HG02623 (cell line): ENCODE results near the gene CDK5RAP3.
"Not testable (repeated sequence)": the region's sequence is repeated elsewhere in the genome, so short reads cannot be mapped to it uniquely, and the experiment has no call there.

Source experiments
- ATAC-seq: cut with Tn5 transposase; IDR thresholded peaks from one replicate; pipeline ENCODE4 v1.9.1; 2021; ENCODE audit warnings: moderate library complexity; ENCODE audit not compliant: unreplicated experiment

CDK5RAP3 gene, protein sequence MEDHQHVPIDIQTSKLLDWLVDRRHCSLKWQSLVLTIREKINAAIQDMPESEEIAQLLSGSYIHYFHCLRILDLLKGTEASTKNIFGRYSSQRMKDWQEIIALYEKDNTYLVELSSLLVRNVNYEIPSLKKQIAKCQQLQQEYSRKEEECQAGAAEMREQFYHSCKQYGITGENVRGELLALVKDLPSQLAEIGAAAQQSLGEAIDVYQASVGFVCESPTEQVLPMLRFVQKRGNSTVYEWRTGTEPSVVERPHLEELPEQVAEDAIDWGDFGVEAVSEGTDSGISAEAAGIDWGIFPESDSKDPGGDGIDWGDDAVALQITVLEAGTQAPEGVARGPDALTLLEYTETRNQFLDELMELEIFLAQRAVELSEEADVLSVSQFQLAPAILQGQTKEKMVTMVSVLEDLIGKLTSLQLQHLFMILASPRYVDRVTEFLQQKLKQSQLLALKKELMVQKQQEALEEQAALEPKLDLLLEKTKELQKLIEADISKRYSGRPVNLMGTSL

DNA sequence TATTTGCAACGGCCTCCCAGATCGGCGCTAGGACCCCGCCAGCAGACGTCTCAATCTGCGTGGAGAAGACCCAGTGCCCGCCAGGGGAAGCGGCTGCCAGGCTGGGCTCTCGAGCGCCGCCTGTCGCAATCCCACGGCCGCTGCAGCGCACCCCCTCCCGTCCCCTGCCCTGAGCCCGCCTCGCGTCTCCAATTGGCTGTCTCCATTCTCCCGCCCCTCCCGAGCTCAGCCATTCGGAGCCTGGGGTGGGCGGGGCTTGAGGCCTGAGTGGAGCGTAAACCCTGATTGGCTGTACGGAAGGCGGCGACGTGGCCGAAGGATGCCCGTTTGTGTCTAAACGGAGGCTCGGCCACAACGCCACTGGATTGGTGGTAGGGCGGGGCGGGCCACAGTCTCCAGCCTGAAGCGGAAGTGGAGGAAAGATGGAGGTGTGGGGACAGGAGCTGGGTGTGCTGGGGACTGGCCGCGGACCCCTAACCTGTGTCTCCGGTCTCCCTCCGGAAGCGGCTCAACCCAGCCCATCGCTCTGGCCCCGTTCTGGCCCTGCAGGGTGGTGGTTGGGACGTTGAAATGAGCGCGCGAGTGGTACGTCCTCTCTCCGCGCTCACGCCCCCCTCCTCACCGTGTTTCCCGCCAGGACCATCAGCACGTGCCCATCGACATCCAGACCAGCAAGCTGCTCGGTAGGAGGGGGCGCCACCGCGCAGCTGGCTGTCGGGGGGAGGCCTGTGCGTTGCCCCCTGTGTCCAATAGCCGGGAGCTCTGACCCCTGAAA is at the start of gene CDK5RAP3:
Gene CDK5RAP3, plus strand, starts transcription at position 389 of the 775 bp plus-strand sequence. Its CDS starts 34 bp downstream, at position 423.
- ATAC-seq: peak; percentile 95

DNA sequence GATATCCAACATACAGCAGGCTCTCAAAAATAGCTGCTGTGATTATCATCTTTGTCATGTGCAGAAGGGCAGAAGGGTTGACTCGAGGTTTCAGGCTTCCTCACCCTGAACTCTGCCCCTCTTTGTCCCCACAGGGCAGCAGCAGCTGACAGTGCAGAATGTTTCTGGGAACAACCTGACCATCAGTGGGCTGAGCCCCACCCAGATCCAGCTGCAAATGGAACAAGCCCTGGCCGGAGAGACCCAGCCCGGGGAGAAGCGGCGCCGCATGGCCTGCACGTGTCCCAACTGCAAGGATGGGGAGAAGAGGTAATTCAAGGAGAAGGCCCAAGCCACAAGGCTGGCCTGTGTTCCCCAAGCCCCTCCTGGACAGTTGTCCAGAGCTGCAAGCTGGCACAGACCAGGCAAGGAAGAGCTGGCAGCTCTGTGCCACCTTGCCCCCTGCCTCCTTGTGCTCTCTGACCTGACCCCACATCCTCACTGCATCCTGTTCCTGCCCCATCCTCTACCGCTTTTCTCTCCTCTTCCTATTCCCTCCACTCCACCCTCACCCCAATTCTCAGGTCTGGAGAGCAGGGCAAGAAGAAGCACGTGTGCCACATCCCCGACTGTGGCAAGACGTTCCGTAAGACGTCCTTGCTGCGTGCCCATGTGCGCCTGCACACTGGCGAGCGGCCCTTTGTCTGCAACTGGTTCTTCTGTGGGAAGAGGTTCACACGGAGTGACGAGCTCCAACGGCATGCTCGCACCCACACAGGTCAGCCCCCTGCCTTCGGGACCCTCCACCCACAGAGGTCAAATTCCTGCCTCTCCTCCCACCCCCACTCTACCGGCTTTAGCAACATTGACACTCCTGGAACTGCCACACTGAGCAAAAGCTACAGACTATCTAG is 45.9 kb upstream of the CDK5RAP3 start:
- ATAC-seq: no peak

DNA sequence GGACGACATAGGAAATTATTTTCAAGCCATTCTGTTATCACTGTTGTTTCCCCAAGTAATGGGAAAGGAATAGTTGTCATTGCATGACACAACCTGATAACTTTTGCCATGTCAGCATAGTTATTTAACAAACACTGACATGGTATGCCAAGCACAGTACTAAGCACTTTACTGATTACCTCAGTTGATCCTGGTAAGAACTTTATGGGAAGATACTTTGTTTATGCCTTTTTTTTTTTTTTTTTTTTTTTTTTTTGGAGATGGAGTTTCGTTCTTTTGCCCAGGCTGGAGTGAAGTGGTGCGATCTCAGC is 45.3 kb upstream of the CDK5RAP3 start:
- ATAC-seq: no peak

DNA sequence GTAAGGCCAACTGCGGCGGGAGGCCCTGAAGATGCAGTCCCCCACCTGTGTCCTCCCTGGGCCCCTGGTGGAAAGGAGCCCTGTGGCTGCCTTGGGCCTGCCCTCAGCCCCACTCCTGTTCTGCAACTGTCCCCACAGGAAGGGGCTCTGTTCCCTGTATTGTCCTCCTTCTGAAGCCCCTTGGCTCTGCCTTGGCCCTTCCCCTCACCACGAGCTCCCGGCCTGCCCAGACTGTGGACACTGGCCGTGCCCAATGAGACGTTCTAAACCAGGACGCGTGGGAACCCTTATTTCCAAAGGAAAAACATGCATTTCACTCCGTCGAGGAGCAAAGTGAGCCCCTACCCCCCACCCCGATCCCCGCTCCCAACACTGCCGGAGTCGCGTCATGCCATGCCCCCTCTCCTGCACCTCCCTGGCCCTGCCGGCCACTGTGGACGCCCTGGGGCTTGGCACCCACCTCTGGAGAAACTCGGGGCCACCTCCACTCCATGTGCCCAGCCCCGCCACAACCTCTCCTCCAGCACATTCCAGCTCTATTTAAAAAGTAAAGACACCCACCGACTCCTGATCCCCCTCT is 43.0 kb upstream of the CDK5RAP3 start:
- no peak for ATAC-seq

DNA sequence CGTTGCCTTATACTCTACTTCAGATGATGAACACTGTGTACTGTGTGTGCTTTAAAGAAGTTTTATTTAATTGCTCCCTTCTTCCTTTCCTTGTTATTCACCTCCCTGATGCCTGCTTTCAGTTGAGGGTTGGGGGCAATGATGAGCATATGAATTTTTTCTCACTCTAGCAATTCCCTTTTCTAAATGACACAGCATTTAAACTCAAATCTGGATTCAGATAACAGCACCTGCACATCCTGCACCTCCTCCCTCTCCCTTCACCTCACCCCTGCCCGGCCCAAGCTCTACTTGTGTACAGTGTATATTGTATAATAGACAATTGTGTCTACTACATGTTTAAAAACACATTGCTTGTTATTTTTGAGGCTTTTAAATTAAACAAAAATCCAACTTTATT is 42.5 kb upstream of the CDK5RAP3 start:
- ATAC-seq: no peak

DNA sequence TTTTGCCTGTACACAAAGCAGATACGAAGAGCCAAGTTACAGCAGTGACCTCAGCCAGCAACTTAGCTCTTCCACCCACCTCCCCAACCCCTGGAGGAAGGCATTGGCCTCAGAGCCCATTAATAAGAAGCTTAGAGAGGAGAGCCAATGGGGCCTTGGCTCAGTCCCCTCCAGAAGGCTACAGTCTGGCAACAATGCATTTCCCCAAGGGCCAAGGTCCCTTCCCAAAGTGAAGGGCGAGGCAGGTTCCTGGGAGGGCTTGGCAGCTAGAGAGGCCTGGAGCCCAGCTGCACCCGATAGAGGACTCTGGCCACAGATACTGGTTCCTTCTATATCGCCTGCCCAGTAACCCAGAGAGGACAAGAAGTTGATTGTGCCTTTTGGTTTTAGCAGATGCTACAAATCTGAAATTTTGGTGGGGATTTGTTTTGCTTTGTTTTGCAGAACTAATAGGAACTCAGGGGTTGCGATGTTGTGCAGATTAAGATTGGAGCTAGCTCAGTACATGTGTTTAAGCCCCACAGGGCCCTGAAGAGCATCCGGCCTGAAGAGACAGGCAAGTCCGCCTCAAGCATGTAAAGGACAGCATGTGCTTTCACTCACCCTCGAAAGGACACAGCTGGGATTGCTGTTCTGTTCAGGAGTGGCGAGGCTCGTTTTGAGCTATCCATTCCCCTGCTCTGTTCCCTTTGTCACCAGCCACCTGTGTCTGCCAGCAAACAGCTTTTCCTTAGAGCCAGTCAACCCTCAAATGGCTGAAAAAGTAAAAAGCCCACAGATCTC is 41.5 kb upstream of the CDK5RAP3 start:
- ATAC-seq: no peak

DNA sequence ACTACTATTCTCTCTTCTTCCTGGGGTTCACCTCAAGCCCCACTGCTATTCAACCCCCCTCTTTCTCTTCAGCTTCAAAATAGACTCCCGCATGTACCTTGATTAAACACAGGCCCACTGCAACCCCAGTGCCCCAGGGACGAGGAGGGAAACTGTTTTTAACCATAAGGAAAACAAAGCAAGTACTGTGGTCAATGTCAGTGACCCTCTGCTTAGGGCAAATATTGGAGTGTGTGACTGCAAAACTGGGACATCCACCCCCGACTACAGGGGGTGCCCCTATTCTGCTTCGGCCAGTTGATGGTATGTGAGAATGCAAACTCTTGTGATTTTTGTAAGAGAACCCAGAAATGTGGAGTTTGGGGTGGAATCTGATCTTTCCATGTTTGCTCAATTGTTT is 39.1 kb upstream of the CDK5RAP3 start:
- no peak for ATAC-seq

DNA sequence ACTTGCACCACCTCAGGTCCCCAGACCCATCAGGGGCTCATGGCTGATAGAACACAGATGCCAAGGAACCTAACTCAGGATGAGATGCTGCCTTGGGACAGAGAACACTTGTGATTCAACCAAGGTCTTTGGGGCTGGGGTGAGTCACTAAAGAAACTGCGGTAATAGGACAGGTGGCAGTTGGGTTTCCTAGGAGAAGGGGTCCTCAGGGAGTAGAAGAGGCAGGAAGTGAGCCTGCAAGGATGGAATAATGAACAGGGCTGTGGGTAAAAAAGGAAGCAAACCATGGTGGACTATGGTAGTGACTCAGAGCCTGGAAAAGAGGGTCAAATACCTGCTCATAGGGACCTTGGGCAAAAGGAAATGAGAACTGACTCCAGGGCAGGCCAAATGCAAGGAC is 36.1 kb upstream of the CDK5RAP3 start:
- no peak for ATAC-seq

DNA sequence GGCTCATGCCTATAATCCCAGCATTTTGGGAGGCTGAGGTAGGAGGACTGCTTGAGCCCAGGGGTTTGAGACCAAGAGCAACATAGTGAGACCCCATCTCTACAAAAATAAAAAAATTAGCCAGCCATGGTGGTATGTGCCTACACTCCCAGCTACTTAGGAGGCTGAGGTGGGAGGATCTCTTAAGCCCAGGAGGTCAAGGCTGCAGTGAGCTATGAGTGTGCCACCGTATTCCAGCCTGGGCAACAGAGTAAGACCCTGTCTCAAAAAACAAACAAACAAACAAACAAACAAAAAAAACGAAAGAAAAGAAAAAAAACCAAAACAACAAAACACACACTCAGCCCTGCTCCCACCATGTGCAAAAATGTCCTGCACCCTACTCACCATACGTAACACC is 35.4 kb upstream of the CDK5RAP3 start:
- not testable (repeated sequence) for ATAC-seq

DNA sequence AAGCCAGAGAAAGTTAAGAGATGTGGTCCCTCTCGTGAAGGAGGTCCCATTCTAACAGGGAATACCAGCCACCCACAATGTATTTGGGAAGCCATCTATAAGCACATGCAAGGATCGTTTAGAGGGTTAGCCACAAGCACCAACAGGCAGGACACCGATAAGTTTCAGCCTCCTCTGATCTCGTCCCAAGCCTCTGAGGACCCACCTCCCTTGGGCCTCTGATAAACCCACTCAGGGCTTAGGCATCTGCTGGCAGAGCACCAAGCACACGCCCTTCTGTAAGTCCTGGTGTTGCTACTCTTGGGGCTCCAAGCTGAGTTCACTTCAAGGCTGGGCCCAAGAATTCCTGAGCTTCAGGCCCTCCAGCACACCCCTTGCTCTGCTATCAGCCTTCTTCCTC is 35.0 kb upstream of the CDK5RAP3 start:
- ATAC-seq: no peak

DNA sequence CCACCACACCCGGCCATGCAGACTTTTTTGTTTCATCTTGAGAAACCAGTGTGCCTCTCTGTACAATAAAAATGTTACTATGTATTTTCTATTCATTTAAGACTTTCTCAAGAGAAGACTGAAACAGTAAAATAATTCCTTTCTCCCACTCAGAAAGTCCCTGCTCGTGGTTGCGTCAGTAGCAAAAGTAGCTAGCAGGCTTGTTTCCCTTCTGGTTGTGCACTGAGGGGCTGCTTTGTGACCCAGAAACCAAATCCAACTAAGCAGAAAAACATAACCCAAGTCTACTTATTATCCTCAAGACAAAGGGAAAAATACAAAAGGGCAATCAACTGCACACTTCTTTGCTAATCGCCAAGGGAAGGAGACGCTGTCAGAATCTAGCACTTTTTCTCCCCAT is 33.0 kb upstream of the CDK5RAP3 start:
- no peak for ATAC-seq

DNA sequence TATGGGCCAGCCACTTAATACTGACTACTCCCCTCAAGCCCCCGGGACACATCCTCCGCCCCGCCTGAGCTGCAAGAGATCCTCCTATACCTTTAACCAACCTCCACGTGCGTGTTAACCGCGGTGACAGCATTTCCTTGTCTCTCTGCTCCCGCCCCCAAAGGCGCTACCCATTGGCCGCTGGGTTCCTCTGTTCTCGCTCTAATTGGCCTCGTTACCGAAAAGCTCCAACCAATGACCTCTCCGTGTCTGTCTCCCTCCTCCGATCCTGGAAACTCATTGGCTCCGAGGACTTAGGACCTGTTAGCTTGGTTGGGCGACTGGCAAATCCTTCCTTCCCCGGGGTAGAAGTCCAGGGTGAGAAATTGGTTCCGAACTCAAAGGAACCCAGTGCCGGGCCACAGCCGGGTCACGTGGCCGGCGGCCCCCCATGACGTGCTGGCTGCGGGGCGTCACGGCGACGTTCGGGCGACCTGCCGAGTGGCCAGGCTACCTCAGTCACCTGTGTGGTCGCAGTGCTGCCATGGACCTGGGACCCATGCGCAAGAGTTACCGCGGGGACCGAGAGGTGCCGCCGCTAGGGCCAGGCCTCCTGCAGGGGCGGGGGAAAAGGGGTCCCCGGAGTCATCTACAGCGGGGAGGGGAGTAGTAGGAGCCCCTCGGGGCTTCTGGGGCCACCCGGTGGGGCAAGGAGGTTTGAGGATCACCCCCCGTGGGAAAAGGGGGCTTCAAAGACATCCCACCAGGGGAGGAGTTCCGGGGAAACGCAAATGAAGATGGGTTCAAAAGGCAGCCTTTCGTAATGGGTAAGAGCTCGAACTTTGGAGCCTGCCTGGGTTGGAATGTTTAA is 29.4 kb upstream of the CDK5RAP3 start, which contains the start of gene PNPO:
Gene PNPO, plus strand, starts transcription at position 326 of the 850 bp plus-strand sequence. Its CDS starts 105 bp downstream, at position 431.
- peak; percentile 95 for ATAC-seq

DNA sequence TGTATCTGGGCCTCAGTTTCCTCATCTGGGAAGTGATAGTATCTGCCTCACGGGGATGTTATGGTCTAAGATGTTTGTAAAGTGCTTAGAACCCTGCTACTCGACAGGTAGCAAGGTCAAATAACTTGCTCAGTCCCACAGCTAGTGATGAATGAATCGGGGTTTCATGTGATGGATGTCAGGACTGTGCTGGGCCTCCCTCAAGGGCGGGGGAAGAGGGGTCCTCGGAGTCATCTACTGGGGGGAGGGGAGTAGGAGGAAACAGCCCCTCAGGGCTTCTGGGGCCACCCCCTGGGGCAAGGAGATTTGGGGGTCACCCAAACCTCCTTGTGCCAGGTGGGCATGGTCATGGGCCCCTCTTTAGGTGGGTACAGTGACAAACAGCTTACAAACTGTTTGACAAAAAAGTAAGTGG is 28.8 kb upstream of the CDK5RAP3 start:
- ATAC-seq: no peak

DNA sequence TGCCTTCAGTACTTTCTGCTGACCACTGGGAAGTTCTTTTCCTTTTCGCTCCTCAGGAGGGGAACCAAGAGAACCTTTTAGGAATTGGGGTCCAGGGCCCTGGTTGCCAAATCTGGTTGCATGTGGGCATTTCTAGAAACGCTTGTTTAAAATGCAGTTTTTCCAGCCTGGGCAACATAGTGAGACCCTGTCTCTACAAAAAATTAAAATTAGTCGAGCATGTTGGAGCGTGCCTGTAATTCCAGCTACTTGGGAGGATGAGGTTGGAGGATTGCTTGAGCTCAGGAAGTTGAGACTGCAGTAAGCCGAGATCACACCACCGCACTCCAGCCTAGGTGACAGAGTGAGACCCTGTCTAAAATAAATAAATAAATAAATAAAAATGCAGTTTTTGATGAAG is 28.3 kb upstream of the CDK5RAP3 start:
- ATAC-seq: no peak

DNA sequence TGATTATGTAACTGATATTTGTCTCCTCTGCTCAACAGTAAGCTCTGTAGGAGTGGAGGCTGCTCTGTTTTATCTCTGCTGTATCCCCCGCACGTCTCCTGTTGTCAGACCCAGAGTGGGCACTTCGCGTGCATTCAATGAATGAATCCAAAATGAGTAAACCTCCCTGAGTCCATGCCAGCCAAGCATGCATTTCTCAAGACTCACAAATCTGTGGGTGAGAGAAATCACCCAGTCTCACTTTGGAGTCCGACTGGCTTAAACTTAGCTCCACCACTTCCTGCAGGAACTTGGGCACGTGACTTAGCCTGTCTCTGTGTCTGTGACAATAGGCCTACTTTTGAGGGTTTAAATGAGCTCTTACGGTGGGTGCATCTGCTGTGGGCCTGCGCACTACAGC is 25.8 kb upstream of the CDK5RAP3 start:
- ATAC-seq: no peak

DNA sequence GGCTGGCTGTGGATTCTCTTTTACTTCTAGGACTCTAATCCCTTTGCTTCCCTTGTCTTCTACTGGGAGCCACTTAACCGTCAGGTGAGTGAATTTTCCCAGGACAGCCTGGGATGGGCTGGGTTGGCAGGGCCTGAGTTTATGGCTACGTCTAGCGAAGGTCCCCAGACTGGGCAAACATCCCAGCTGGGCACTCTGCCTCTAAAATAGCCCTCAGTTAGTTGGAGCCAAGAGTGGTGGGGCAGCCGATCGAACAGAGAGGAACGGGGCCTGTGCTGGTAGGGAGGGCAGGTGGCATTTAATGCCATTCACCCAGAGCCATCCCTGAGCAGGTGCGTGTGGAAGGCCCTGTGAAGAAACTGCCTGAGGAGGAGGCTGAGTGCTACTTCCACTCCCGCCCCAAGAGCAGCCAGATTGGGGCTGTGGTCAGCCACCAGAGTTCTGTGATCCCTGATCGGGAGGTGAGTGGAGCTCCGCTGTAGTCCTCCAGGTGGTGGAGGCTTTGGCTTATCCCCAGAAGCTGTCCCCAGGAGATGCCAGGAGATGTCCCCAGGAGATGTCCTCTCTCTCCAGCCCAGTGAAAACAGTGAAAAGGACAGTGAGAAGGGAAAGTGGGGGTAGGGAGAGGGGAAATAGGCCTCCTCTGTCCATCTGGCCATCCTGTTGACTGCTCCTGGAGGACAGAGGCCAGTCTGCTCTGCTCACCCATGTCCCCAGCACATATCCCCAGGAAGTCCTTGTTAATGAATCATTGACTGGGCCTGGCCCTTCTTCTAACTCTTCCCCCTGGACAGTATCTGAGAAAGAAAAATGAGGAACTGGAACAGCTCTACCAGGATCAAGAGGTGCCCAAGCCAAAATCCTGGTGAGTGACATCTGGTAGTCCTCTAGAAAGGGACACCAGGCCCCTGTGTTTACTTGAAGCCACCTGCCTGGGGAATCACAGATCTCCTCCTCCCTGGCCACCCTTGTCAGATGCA is 25.1 kb upstream of the CDK5RAP3 start:
- ATAC-seq: no peak

DNA sequence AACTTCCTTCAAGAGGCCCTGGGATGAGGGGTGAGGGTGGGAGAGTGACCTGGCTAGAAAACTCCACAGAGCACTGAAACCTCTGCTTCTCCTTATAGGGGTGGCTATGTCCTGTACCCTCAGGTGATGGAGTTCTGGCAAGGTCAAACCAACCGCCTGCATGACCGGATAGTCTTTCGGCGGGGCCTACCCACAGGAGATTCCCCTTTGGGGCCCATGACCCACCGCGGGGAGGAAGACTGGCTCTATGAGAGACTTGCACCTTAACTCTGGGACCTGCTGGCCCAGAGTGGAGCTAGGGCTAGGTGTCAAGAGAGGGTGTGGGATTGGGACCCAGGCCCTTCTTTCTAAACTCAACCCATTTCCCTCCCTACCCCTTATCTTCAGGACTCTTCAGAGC is 24.4 kb upstream of the CDK5RAP3 start:
- ATAC-seq: no peak

DNA sequence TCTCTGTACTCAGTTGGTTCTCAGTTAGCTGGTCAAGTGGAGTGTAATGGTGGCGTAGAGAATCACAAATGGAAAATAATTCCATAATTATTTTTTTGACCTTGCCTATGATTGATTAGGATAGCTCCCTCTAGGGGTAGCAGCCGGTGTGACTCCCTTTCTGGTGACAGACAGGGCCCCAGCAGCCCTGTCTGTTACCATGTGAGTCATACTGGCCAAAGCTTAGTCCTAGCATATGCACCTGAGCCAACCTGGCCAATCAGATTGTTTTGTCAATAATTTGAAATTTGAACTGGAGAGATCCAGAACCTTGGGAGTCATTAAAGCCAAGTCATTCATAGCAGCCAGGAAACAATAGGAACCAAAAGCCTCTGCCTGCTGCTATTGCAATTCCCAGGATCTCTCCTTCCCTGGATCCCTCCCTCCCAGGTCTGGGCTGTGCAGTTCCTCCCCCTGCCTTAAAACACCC is 23.9 kb upstream of the CDK5RAP3 start:
- ATAC-seq: no peak
